AG08396 (cell line): ENCODE data around the gene KCNQ1.
A peak's percentile ranks its signal among the peaks of the same experiment; 100 is the strongest.

Source experiments
- DNase-seq: peaks from one replicate; pipeline ENCODE4 v3.0.0; 2012; ENCODE audit warnings: low spot score, mixed read lengths

The KCNQ1 gene

GRCh38 chr11:2651054-2651617 is 206.3 kb downstream of the KCNQ1 start:
- DNase-seq = no peak

- no peak for DNase-seq
Observed at GRCh38 chr11:2651826-2652271, 207.0 kb downstream of the KCNQ1 start.

GRCh38 chr11:2652333-2653197 is 207.8 kb downstream of the KCNQ1 start:
- peak; percentile 1 for DNase-seq

GRCh38 chr11:2653198-2653551 is 208.4 kb downstream of the KCNQ1 start:
- peak; percentile 3 for DNase-seq

- DNase-seq = peak; percentile 5
Observed at GRCh38 chr11:2653930-2654739, 209.3 kb downstream of the KCNQ1 start.

GRCh38 chr11:2655016-2655719 is 210.4 kb downstream of the KCNQ1 start:
- DNase-seq = peak; percentile 2

- peak; percentile 38 for DNase-seq
Observed at GRCh38 chr11:2655834-2656622, 211.2 kb downstream of the KCNQ1 start.

GRCh38 chr11:2656859-2657258 is 212.1 kb downstream of the KCNQ1 start:
- peak; percentile 1 for DNase-seq

GRCh38 chr11:2657697-2658284 is 213.0 kb downstream of the KCNQ1 start:
- DNase-seq = peak; percentile 1

GRCh38 chr11:2660357-2660939 is 215.6 kb downstream of the KCNQ1 start:
- peak; percentile 1 for DNase-seq

GRCh38 chr11:2661173-2662023 is 216.6 kb downstream of the KCNQ1 start:
- peak; percentile 1 for DNase-seq

- no peak for DNase-seq
Observed at GRCh38 chr11:2662024-2662312, 217.2 kb downstream of the KCNQ1 start.

- no peak for DNase-seq
Observed at GRCh38 chr11:2662430-2663299, 217.9 kb downstream of the KCNQ1 start.

- no peak for DNase-seq
Observed at GRCh38 chr11:2663506-2663905, 218.7 kb downstream of the KCNQ1 start.

- no peak for DNase-seq
Observed at GRCh38 chr11:2663915-2664314, 219.1 kb downstream of the KCNQ1 start.

- DNase-seq = no peak
Observed at GRCh38 chr11:2664376-2664775, 219.6 kb downstream of the KCNQ1 start.

GRCh38 chr11:2664791-2665525 is 220.2 kb downstream of the KCNQ1 start:
- DNase-seq = no peak
